Endothelial cell of umbilical vein (primary cell): ENCODE data around the gene ANO4. TPM values are rescaled to one million over a fixed set of nuclear protein-coding genes. Genes with fewer than 3 reads are reported as not detected.

Experiments
- BruUV-seq: library from RNA; stranded (reverse); fragments of 400-500 nt; replicated peaks from 2 replicates; lab custom pipeline; 2021; lab: Mats Ljungman, UMichigan
- CTCF ChIA-PET: fragments of 300-600, 350-600 bp; sonication (Branson Sonifier 250); formaldehyde crosslinking; loops from one replicate; lab custom pipeline; 2021; ENCODE audit warnings: antibody characterized with exemption, inconsistent platforms; lab: Charles Lee
- POLR2A ChIA-PET: fragments of 300-600, 350-600 bp; sonication (Branson Sonifier 250); formaldehyde crosslinking; loops from one replicate; lab custom pipeline; 2021; ENCODE audit warnings: antibody characterized with exemption, inconsistent platforms; lab: Charles Lee
- DNase-seq: peaks from one replicate; pipeline ENCODE4 v3.0.0-alpha.2; 2011; ENCODE audit warnings: low read depth, low spot score
- FAIRE-seq: peaks from 2 replicates; lab custom pipeline; 2011; peaks lifted over from hg19 to GRCh38; lab: Jason Lieb, UNC
- H2AFZ ChIP-seq: 2 replicates; pipeline ENCODE4 v1.6.0; 2012; ENCODE audit warnings: low read depth, low read length, control low read depth, inconsistent platforms
- H3K27ac ChIP-seq: 2 replicates; pipeline ENCODE4 v1.5.1; 2011; ENCODE audit warnings: low read depth, mild to moderate bottlenecking, control low read depth, low read length, moderate library complexity; ENCODE audit not compliant: insufficient read depth
- H3K27me3 ChIP-seq, 2 experiments: 2 replicates each; pipeline versions ENCODE4 v1.6.0 to v1.6.1; 2011; ENCODE audit warnings: low read length in 2 of 2, mixed read lengths in 1 of 2; ENCODE audit not compliant: control insufficient read depth in 2 of 2, insufficient read depth in 2 of 2
- H3K36me3 ChIP-seq, 2 experiments: 2 replicates in 1 of 2; 3 replicates in 1 of 2; pipeline ENCODE4 v1.5.1; 2011; ENCODE audit warnings: low read length in 2 of 2, mild to moderate bottlenecking in 1 of 2, moderate library complexity in 1 of 2; ENCODE audit not compliant: control insufficient read depth in 2 of 2, insufficient read depth in 2 of 2; ENCODE audit errors: extremely low read depth in 1 of 2
- H3K4me1 ChIP-seq: 3 replicates; pipeline ENCODE4 v1.5.1; 2011; ENCODE audit warnings: mild to moderate bottlenecking, low read length; ENCODE audit not compliant: control insufficient read depth, insufficient read depth; ENCODE audit errors: extremely low read depth
- H3K4me2 ChIP-seq: 2 replicates; pipeline ENCODE4 v1.6.1; 2011; ENCODE audit warnings: low read length, control low read depth, mixed read lengths; ENCODE audit not compliant: insufficient read depth
- H3K4me3 ChIP-seq, 3 experiments: fragments of 200-600 bp in 1 of 3; sonication (generic), shearing (Covaris generic) in 1 of 3; replicated peaks in 1 of 3; 2 replicates each; pipeline ENCODE4 v1.5.1; 2011 to 2016; ENCODE audit warnings: control low read depth in 3 of 3, low read length in 3 of 3, mild to moderate bottlenecking in 2 of 3, inconsistent platforms in 1 of 3, low read depth in 1 of 3, moderate library complexity in 1 of 3; ENCODE audit not compliant: insufficient read depth in 1 of 3
- H3K79me2 ChIP-seq: 2 replicates; pipeline ENCODE4 v1.6.0; 2012; ENCODE audit warnings: low read length, inconsistent platforms; ENCODE audit not compliant: control insufficient read depth, insufficient read depth
- H3K9ac ChIP-seq: replicated peaks from 2 replicates; pipeline ENCODE3; 2011; ENCODE audit warnings: low read length, control low read depth; ENCODE audit not compliant: insufficient read depth; ENCODE audit errors: extremely low read depth
- H3K9me1 ChIP-seq: replicated peaks from 3 replicates; pipeline ENCODE4 v1.6.0; 2011; ENCODE audit warnings: mild to moderate bottlenecking, low read length; ENCODE audit not compliant: control insufficient read depth, insufficient read depth; ENCODE audit errors: extremely low read depth
- H3K9me3 ChIP-seq: replicated peaks from 2 replicates; pipeline ENCODE4 v1.5.1; 2012; ENCODE audit warnings: low read length, inconsistent platforms; ENCODE audit not compliant: control insufficient read depth, insufficient read depth
- H4K20me1 ChIP-seq: replicated peaks from 2 replicates; pipeline ENCODE3; 2011; ENCODE audit warnings: mild to moderate bottlenecking, low read length; ENCODE audit not compliant: control insufficient read depth, insufficient read depth; ENCODE audit errors: extremely low read depth
- CTCF ChIP-seq, 2 donors: IDR thresholded peaks; 1 replicate in 1 of 2; 2 replicates in 1 of 2; pipeline ENCODE4 v1.5.1; 2011; ENCODE audit warnings: low read length in 2 of 2, mild to moderate bottlenecking in 2 of 2, moderate library complexity in 2 of 2, control low read depth in 1 of 2, inconsistent platforms in 1 of 2, low read depth in 1 of 2; ENCODE audit not compliant: insufficient read depth in 1 of 2; ENCODE audit errors: extremely low read depth in 1 of 2
- EZH2 ChIP-seq: IDR thresholded peaks from 2 replicates; pipeline ENCODE4 v1.6.1; 2012; ENCODE audit warnings: borderline replicate concordance, low read depth, mild to moderate bottlenecking, moderate library complexity, low read length, inconsistent platforms; ENCODE audit not compliant: severe bottlenecking
- FOS ChIP-seq: IDR thresholded peaks from 2 replicates; pipeline ENCODE4 v1.6.1; 2011; ENCODE audit warnings: mild to moderate bottlenecking, low read length, moderate library complexity, borderline replicate concordance; ENCODE audit not compliant: insufficient read depth
- GATA2 ChIP-seq: IDR thresholded peaks from 2 replicates; pipeline ENCODE4 v1.7.0; 2011; ENCODE audit warnings: low read depth, mild to moderate bottlenecking, moderate library complexity, mixed read lengths, low read length; ENCODE audit not compliant: insufficient read length, insufficient read depth
- MAX ChIP-seq: IDR thresholded peaks from 2 replicates; pipeline ENCODE4 v1.6.1; 2011; ENCODE audit not compliant: insufficient read depth, insufficient read length
- MYC ChIP-seq: IDR thresholded peaks from one replicate; pipeline ENCODE4 v1.6.1; 2011; ENCODE audit warnings: mild to moderate bottlenecking, low read depth, low read length
- POLR2A ChIP-seq: IDR thresholded peaks from 2 replicates; pipeline ENCODE4 v1.6.1; 2012; ENCODE audit warnings: low read depth, mild to moderate bottlenecking, control low read depth, low read length
- POLR2AphosphoS5 ChIP-seq: IDR thresholded peaks from 2 replicates; pipeline ENCODE4 v1.6.1; 2012; ENCODE audit warnings: low read depth, mild to moderate bottlenecking, control low read depth, low read length, moderate library complexity; ENCODE audit not compliant: insufficient read depth
- dilution Hi-C: fragments of 300-500 bp; cut with MboI; formaldehyde crosslinking; loops from one replicate; pipeline ENCODE4 v1.15.0; 2019; ENCODE audit warnings: low sequenced_read_pairs; ENCODE audit not compliant: extremely low pct_ligation_motif_present
- intact Hi-C: fragments of 100-400 bp; cut with micrococcal nuclease; formaldehyde crosslinking; loops from one replicate; pipeline ENCODE4 v1.10.0; 2022
- polyA plus RNA-seq, 4 experiments: library from polyadenylated mRNA; depleted of rRNA in 3 of 4; stranded (reverse) in 3 of 4; unstranded in 1 of 4; fragments of >200 nt; gene quantifications; 2 replicates each; pipeline versions ENCODE4 v1.2.1 to v1.2.3, GENCODE V29; 2011 to 2012; ENCODE audit warnings: missing spikeins in 1 of 4
- total RNA-seq: library from RNA; stranded (reverse); gene quantifications from 2 replicates; pipeline ENCODE4 v1.2.3, GENCODE V29; 2021

ANO4 gene
- total and polyA plus RNA-seq, 2 donors (not counting 3 experiments of a cell fraction or from before 2014, with no cell fraction given): 0.25 TPM; not detected in 1

DNA sequence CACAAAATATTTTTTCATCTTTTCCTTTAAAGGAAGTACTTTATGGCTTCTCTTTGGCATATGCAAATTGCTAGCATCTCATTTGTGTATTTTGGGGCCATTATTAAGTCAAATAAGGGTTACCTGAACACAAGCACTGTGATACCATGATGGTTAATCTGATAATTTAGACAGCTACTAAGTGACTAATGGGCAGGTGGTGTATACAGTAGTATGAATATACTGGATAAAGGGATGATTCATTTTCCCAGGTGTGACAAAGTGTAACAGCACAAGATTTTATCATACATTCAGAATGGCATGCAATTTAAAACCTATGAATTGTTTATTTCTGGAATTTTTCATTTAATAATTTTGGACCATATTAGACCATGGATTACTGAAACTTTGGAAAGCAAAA is 27.2 kb upstream of the ANO4 start:
- no peak for FAIRE-seq
- Histone ChIP-seq H3K79me2 (no peaks in the 10 kb centered on the region), H3K9me1 (no peaks in the 10 kb centered on the region), H3K4me3 (no peak overlapping the region), H3K4me1 (no peaks in the 10 kb centered on the region), H2AFZ (no peak overlapping the region), H4K20me1 (no peaks in the 10 kb centered on the region), H3K27me3 (no peaks in the 10 kb centered on the region), H3K27ac (no peak overlapping the region), H3K9ac (no peak overlapping the region), H3K9me3 (peaks cover 1% of the 10 kb centered on the region), H3K36me3 (no peaks in the 10 kb centered on the region), H3K4me2 (no peak overlapping the region)
- CTCF ChIA-PET: no interaction called here
- dilution Hi-C loops: no loop called here
- no peak for TF ChIP-seq MYC
- TF ChIP-seq POLR2AphosphoS5: no peak
- no peak for TF ChIP-seq GATA2
- TF ChIP-seq POLR2A: no peak
- no peak for TF ChIP-seq CTCF (IDR thresholded peaks at IDR 0.05; ENCODE audit: extremely low read depth in 1 of 2, insufficient read depth in 1 of 2, low read depth in 1 of 2, low read length in 2 of 2)
- TF ChIP-seq MAX: no peak
- no peak for TF ChIP-seq FOS
- no peak for TF ChIP-seq EZH2
- BruUV-seq: no TSS peak
- no peak for DNase-seq
- intact Hi-C loops: no loop called here
- POLR2A ChIA-PET: no interaction called here
